GM04503 (cell line): ENCODE data around the gene SORBS1.

Source experiments
- DNase-seq: peaks from one replicate; pipeline ENCODE4 v3.0.0-alpha.2; 2012; ENCODE audit warnings: low read depth

The SORBS1 gene

GRCh38 chr10:95435548-95436279 lies 125.5 kb downstream of the SORBS1 start:
- no peak for DNase-seq

GRCh38 chr10:95434583-95434982 lies 126.6 kb downstream of the SORBS1 start:
- no peak for DNase-seq

GRCh38 chr10:95431900-95432342 lies 129.2 kb downstream of the SORBS1 start:
- no peak for DNase-seq

- DNase-seq, result peak; percentile 12
These were observed 130.8 kb downstream of the SORBS1 start for GRCh38 chr10:95430231-95430951.

- DNase-seq, result no peak
These were observed 131.5 kb downstream of the SORBS1 start for GRCh38 chr10:95429639-95430038.

GRCh38 chr10:95428701-95429100 lies 132.5 kb downstream of the SORBS1 start:
- DNase-seq, result no peak

GRCh38 chr10:95426482-95426881 lies 134.7 kb downstream of the SORBS1 start:
- no peak for DNase-seq

- no peak for DNase-seq
These were observed 135.3 kb downstream of the SORBS1 start for GRCh38 chr10:95425592-95426465.

GRCh38 chr10:95423164-95424005 lies 137.8 kb downstream of the SORBS1 start:
- DNase-seq, result no peak

GRCh38 chr10:95422233-95422632 lies 138.9 kb downstream of the SORBS1 start:
- DNase-seq, result no peak

- no peak for DNase-seq
These were observed 139.4 kb downstream of the SORBS1 start for GRCh38 chr10:95421782-95422181.

- DNase-seq, result no peak
These were observed 141.8 kb downstream of the SORBS1 start for GRCh38 chr10:95419399-95419798.

- no peak for DNase-seq
These were observed 144.2 kb downstream of the SORBS1 start for GRCh38 chr10:95416973-95417372.

GRCh38 chr10:95416270-95416669 lies 144.9 kb downstream of the SORBS1 start:
- no peak for DNase-seq

GRCh38 chr10:95415621-95416031 lies 145.5 kb downstream of the SORBS1 start:
- no peak for DNase-seq

GRCh38 chr10:95414844-95415485 lies 146.2 kb downstream of the SORBS1 start:
- no peak for DNase-seq

- DNase-seq, result no peak
These were observed 146.9 kb downstream of the SORBS1 start for GRCh38 chr10:95414016-95414830.

- DNase-seq, result no peak
These were observed 147.6 kb downstream of the SORBS1 start for GRCh38 chr10:95413588-95413987.

GRCh38 chr10:95411635-95412034 lies 149.5 kb downstream of the SORBS1 start:
- DNase-seq, result no peak
